Activated naive CD8-positive, alpha-beta T cell (primary cell): ENCODE measurements around the gene RFPL1.
"Not testable (repeated sequence)": the region's sequence is repeated elsewhere in the genome, so short reads cannot be mapped to it uniquely, and the experiment has no call there.

Experiments
- H3K27ac Mint-ChIP-seq: one replicate; pipeline ENCODE4 v1.8.0; 2021; ENCODE audit warnings: mixed read lengths
- H3K27me3 Mint-ChIP-seq: one replicate; pipeline ENCODE4 v1.8.0; 2021; ENCODE audit warnings: mixed read lengths
- H3K36me3 Mint-ChIP-seq: one replicate; pipeline ENCODE4 v1.8.0; 2021; ENCODE audit warnings: mixed read lengths
- H3K4me1 Mint-ChIP-seq: one replicate; pipeline ENCODE4 v1.8.0; 2021; ENCODE audit warnings: low read depth, mixed read lengths
- H3K4me3 Mint-ChIP-seq: one replicate; pipeline ENCODE4 v1.8.0; 2021; ENCODE audit warnings: mild to moderate bottlenecking, mixed read lengths
- H3K9me3 Mint-ChIP-seq: one replicate; pipeline ENCODE4 v1.8.0; 2021; ENCODE audit warnings: low read depth, mixed read lengths

Gene RFPL1

GRCh38 chr22:29438283-29438682 lies at the start of gene RFPL1:
Gene RFPL1 (plus strand): TSS chr22:29438583.
- not testable (repeated sequence) for H3K36me3 Mint-ChIP-seq, H3K27ac Mint-ChIP-seq, H3K4me3 Mint-ChIP-seq, H3K27me3 Mint-ChIP-seq, H3K9me3 Mint-ChIP-seq, H3K4me1 Mint-ChIP-seq

GRCh38 chr22:29388759-29389090 lies 49.7 kb upstream of the RFPL1 start:
- no peaks in the 10 kb centered on the region for H3K36me3 Mint-ChIP-seq
- H3K9me3 Mint-ChIP-seq, result no peaks in the 10 kb centered on the region
- peaks cover 37% of the 10 kb centered on the region for H3K4me1 Mint-ChIP-seq
- H3K27me3 Mint-ChIP-seq, result no peaks in the 10 kb centered on the region
- peak overlapping the region; percentile 95 for H3K4me3 Mint-ChIP-seq
- H3K27ac Mint-ChIP-seq, result peak overlapping the region; percentile 87

GRCh38 chr22:29390270-29390669 lies 48.1 kb upstream of the RFPL1 start:
- Mint-ChIP-seq H3K27me3 (no peaks in the 10 kb centered on the region), H3K4me1 (peaks cover 34% of the 10 kb centered on the region), H3K27ac (no peak overlapping the region), H3K4me3 (no peak overlapping the region), H3K36me3 (no peaks in the 10 kb centered on the region), H3K9me3 (no peaks in the 10 kb centered on the region)

DNA sequence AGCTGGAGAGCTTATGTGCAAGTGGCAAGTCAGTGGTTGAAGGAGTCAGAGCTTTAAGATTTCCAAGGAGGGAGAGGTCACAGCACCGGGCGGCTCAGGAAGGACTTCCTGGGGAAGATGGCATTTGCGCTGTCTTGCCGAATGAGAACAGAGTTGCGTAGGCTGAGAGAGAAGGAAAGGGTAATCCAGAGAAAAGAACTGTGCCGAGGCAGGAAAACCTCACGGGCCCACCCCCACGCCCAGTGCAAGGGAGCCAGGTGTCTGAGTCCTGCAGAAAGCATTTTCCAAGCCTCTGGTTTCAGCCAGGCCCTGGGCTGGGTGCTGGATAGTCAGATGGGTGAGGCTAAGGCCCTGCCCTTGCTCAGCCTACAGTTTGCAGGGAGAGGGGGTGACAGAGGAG lies 46.8 kb upstream of the RFPL1 start:
- no peak overlapping the region for H3K27ac Mint-ChIP-seq
- no peaks in the 10 kb centered on the region for H3K27me3 Mint-ChIP-seq
- H3K36me3 Mint-ChIP-seq, result no peaks in the 10 kb centered on the region
- H3K4me1 Mint-ChIP-seq, result peaks cover 26% of the 10 kb centered on the region
- H3K9me3 Mint-ChIP-seq, result no peaks in the 10 kb centered on the region
- H3K4me3 Mint-ChIP-seq, result no peak overlapping the region

GRCh38 chr22:29393019-29393608 lies 45.3 kb upstream of the RFPL1 start:
- Mint-ChIP-seq H3K27me3 (no peaks in the 10 kb centered on the region), H3K36me3 (no peaks in the 10 kb centered on the region), H3K4me3 (no peak overlapping the region), H3K27ac (no peak overlapping the region), H3K4me1 (peaks cover 12% of the 10 kb centered on the region), H3K9me3 (no peaks in the 10 kb centered on the region)

DNA sequence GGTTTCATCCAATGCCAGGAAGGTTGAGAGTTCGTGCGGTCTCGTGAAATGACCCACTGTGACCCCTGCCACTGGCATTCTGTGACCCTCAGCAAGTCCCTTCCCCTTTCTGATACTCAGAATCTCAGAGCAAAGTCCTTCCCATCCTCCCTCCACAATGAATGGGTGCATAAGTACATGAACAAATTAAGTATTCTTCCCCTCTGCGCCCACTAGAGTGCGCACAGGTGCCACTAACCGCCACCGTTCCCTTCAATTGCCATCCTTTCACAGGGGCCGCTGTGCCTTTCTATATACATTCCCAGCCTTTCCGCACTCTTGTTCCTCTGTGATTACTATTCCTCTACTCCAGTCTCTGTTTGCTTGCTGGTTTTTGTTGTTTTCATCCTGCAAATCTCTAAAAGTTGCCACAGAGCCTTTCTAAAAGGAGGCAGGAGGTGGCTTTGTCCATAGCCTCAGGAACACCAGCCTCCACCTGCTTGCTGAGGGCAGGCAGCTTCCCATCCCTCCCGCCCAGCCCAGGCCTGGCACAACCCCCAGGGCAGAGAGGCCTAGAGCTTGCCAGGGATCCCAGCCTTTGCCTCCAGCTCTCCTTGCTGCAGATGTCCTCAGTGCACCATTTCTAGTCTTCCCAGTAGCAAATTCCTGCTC lies 43.3 kb upstream of the RFPL1 start:
- Mint-ChIP-seq H3K4me3 (no peak overlapping the region), H3K27ac (no peak overlapping the region), H3K9me3 (no peaks in the 10 kb centered on the region), H3K27me3 (no peaks in the 10 kb centered on the region), H3K36me3 (no peaks in the 10 kb centered on the region), H3K4me1 (peaks cover 9% of the 10 kb centered on the region)

GRCh38 chr22:29396126-29396525 lies 42.3 kb upstream of the RFPL1 start:
- H3K9me3 Mint-ChIP-seq, result no peaks in the 10 kb centered on the region
- H3K4me1 Mint-ChIP-seq, result peaks cover 9% of the 10 kb centered on the region
- H3K27ac Mint-ChIP-seq, result no peak overlapping the region
- no peaks in the 10 kb centered on the region for H3K36me3 Mint-ChIP-seq
- H3K27me3 Mint-ChIP-seq, result no peaks in the 10 kb centered on the region
- no peak overlapping the region for H3K4me3 Mint-ChIP-seq

GRCh38 chr22:29397791-29398190 lies 40.6 kb upstream of the RFPL1 start:
- peaks cover 3% of the 10 kb centered on the region for H3K27me3 Mint-ChIP-seq
- H3K4me3 Mint-ChIP-seq, result no peak overlapping the region
- H3K4me1 Mint-ChIP-seq, result peaks cover 9% of the 10 kb centered on the region
- H3K36me3 Mint-ChIP-seq, result no peaks in the 10 kb centered on the region
- no peak overlapping the region for H3K27ac Mint-ChIP-seq
- no peaks in the 10 kb centered on the region for H3K9me3 Mint-ChIP-seq

GRCh38 chr22:29400576-29400975 lies 37.8 kb upstream of the RFPL1 start:
- H3K9me3 Mint-ChIP-seq, result no peaks in the 10 kb centered on the region
- peaks cover 3% of the 10 kb centered on the region for H3K27me3 Mint-ChIP-seq
- H3K4me1 Mint-ChIP-seq, result no peaks in the 10 kb centered on the region
- no peak overlapping the region for H3K27ac Mint-ChIP-seq
- H3K36me3 Mint-ChIP-seq, result no peaks in the 10 kb centered on the region
- H3K4me3 Mint-ChIP-seq, result no peak overlapping the region

- H3K27ac Mint-ChIP-seq, H3K27me3 Mint-ChIP-seq, H3K4me1 Mint-ChIP-seq, H3K4me3 Mint-ChIP-seq, H3K9me3 Mint-ChIP-seq, H3K36me3 Mint-ChIP-seq: not testable (repeated sequence)
Observed at GRCh38 chr22:29401538-29401937, 36.8 kb upstream of the RFPL1 start.

DNA sequence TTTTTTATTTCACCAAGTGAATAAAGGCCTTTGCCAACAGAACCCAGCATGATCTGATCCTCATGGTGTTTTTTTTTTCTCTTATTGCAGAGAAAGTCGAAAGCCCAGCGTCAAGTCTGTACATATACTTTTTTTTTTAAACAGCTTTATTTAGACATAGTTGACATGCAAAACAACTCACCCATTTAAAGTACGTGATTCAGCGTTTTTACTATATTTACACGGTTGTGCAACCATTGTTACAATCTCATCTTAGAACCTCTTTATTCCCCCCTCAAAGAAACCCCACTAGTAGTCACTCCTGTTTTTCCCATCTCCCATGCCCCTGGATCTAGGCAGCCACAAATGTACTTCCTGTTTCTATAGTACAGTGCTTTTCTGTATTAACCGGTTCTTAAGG lies 29.4 kb upstream of the RFPL1 start:
- peaks cover 2% of the 10 kb centered on the region for H3K4me1 Mint-ChIP-seq
- no peaks in the 10 kb centered on the region for H3K27me3 Mint-ChIP-seq
- H3K9me3 Mint-ChIP-seq, result no peaks in the 10 kb centered on the region
- H3K27ac Mint-ChIP-seq, result no peak overlapping the region
- H3K36me3 Mint-ChIP-seq, result no peaks in the 10 kb centered on the region
- no peak overlapping the region for H3K4me3 Mint-ChIP-seq

GRCh38 chr22:29411569-29412211 lies 26.7 kb upstream of the RFPL1 start:
- not testable (repeated sequence) for H3K4me3 Mint-ChIP-seq, H3K27me3 Mint-ChIP-seq, H3K36me3 Mint-ChIP-seq, H3K27ac Mint-ChIP-seq, H3K9me3 Mint-ChIP-seq
- peaks cover 19% of the 10 kb centered on the region for H3K4me1 Mint-ChIP-seq

DNA sequence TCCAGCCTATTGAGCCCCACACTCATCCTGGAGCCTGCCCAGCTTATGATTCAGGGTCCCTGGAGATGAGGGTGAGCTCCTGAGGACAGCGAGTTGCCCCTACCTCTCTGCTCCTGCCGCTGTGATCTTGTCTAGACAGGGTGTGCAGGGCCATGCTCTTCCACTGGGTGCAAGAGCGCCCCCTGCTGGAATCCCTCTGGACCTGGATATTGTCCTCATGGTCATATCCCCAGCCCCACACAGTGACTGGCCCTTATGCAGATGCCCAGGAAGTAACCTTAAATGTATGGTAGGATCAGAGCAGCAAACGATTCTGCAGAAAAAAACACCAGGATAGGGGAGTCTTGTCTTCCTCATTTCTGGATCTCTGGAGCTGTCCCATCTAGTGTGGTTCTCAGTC lies 25.6 kb upstream of the RFPL1 start:
- not testable (repeated sequence) for H3K27ac Mint-ChIP-seq, H3K27me3 Mint-ChIP-seq, H3K9me3 Mint-ChIP-seq, H3K4me3 Mint-ChIP-seq, H3K36me3 Mint-ChIP-seq
- peaks cover 19% of the 10 kb centered on the region for H3K4me1 Mint-ChIP-seq

DNA sequence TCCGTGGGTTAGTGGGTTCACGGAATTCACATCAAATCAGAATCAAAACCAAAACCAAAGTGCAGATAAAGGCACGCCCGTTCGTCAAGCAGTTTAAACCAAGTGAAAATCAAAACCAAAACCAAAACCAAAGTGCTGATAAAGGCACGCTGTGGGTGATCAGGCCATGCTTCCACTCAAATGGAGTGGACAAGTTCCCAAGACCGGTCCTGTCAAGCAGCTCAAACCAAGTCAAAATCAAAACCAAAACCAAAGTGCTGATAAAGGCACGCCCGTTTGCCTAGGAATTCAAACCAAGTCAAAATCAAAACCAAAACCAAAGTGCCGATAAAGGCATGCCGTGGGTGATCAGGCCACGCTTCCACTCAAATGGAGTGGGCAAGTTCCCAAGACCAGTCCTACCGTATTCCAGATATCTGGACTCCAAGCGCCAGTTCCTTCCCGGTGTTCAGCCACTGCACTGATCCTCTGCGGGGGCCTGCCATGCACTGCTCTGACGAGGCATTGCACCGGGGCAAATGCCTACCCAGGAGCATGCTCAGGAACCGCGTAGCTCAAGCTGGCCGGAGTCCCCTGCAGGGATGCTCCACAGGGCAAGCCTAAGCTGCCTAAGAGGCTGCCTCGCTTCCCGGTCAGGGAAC lies 23.3 kb upstream of the RFPL1 start:
- not testable (repeated sequence) for H3K27me3 Mint-ChIP-seq
- H3K4me3 Mint-ChIP-seq, result peak overlapping the region; percentile 76

DNA sequence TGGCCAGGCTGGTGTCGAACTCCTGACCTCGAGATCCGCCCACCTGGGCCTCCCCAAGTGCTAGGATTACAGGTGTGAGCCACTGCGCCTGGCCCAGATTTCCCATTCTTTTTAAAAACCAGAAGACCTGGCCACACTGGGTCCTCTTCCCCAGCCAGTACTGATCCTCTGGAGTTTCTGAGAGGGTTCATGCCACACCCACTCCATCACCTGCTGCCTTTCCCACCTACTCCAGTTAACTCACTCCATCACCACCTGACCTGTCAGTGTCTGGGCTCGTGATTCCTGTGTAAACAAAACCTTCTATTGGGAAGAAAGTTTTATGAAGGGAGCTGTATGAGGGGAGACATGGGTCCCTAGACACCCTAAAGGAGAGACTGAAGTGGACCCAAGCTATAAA lies 19.7 kb upstream of the RFPL1 start:
- not testable (repeated sequence) for H3K4me3 Mint-ChIP-seq, H3K9me3 Mint-ChIP-seq, H3K27me3 Mint-ChIP-seq, H3K36me3 Mint-ChIP-seq, H3K27ac Mint-ChIP-seq
- H3K4me1 Mint-ChIP-seq, result peaks cover 19% of the 10 kb centered on the region

More for the DNA sequence above, 23.3 kb upstream of the RFPL1 start:
- Mint-ChIP-seq H3K27ac (peak overlapping the region; percentile 95), H3K4me1 (peaks cover 19% of the 10 kb centered on the region)
- H3K9me3 Mint-ChIP-seq, H3K36me3 Mint-ChIP-seq: not testable (repeated sequence)
